ENCODE results near the gene NR2C2AP.

- no peak for TF ChIP-seq CTCF (IDR thresholded peaks at IDR 0.05)
- TF ChIP-seq POLR2A (IDR thresholded peaks at IDR 0.05), result no peak
These were observed 36.5 kb upstream of the NR2C2AP start for GRCh38 chr19:19239675-19240074.

Data from vagina (tissue), 2 donors.